ENCODE data around the gene AKIP1. TPM values are rescaled to one million over a fixed set of nuclear protein-coding genes. Genes with fewer than 3 reads are reported as not detected.

AKIP1 gene
- polyA plus RNA-seq, 3 donors, result 8.7 to 18.9 (median 18.7) TPM

- Mint-ChIP-seq H3K4me3 (no peak overlapping the region), H3K36me3 (peaks cover 13 to 32% of the 10 kb centered on the region in 2 donors), H3K4me1 (peaks cover 4% of the 10 kb centered on the region), H3K9me3 (peaks cover 0 to 2% (median 0%) of the 10 kb centered on the region in 7 donors), H3K27ac (peak overlapping the region in 2 of 7 donors; percentile 13 to 70), H3K27me3 (ENCODE audit: low read depth in 3 of 3) (peaks cover 0 to 3% (median 0%) of the 10 kb centered on the region in 3 donors)
- H3K9ac ChIP-seq (ENCODE audit: insufficient read depth, low read length, poor library complexity, severe bottlenecking), result no peak overlapping the region
- H3K36me3 ChIP-seq (replicated peaks in 1 of 2; ENCODE audit: control insufficient read depth in 1 of 2, insufficient read depth in 2 of 2, low read length in 2 of 2), result peaks cover 6 to 27% of the 10 kb centered on the region in 2 donors
- H3K4me1 ChIP-seq (ENCODE audit: control insufficient read depth in 1 of 2, insufficient read depth in 2 of 2, low read length in 2 of 2), result no peaks in the 10 kb centered on the region
- no peak overlapping the region for H3K4me3 ChIP-seq (replicated peaks in 1 of 3; ENCODE audit: low read depth in 2 of 3, low read length in 3 of 3)
- H3K4me2 ChIP-seq (replicated peaks; ENCODE audit: extremely low read depth, low read length, poor library complexity, severe bottlenecking), result no peak overlapping the region
- H4K20me1 ChIP-seq (ENCODE audit: insufficient read depth, low read length), result no peaks in the 10 kb centered on the region
- H3K27ac ChIP-seq (ENCODE audit: low read depth in 1 of 2, low read length in 2 of 2), result no peak overlapping the region
- intact Hi-C loops (cut with micrococcal nuclease), result no loop called here
- TF ChIP-seq CTCF (IDR thresholded peaks at IDR 0.05), result no peak
- WGBS (ENCODE audit: insufficient coverage), result 92% methylated on average over 5 of the region's 5 CpGs
- H3K79me2 ChIP-seq (ENCODE audit: insufficient read depth, low read length), result no peaks in the 10 kb centered on the region
- no peaks in the 10 kb centered on the region for H3K27me3 ChIP-seq (ENCODE audit: control insufficient read depth in 2 of 2, insufficient read depth in 2 of 2, low read length in 2 of 2)
- no peak for DNase-seq
- no peak overlapping the region for H2AFZ ChIP-seq (ENCODE audit: insufficient read depth, low read depth, low read length, poor library complexity, severe bottlenecking)
- H3K9me3 ChIP-seq (replicated peaks in 1 of 2; ENCODE audit: control insufficient read depth in 1 of 2, insufficient read depth in 1 of 2, low read length in 2 of 2), result no peaks in the 10 kb centered on the region
These were observed 15.2 kb downstream of the AKIP1 start for GRCh38 chr11:8926236-8926635.

- H3K36me3 ChIP-seq (replicated peaks in 1 of 2; ENCODE audit: control insufficient read depth in 1 of 2, insufficient read depth in 2 of 2, low read length in 2 of 2), result peaks cover 6 to 17% of the 10 kb centered on the region in 2 donors
These were observed 16.2 kb downstream of the AKIP1 start for GRCh38 chr11:8927233-8927632.

More at GRCh38 chr11:8927233-8927632, 16.2 kb downstream of the AKIP1 start:
- no peak overlapping the region for H3K4me3 Mint-ChIP-seq
- intact Hi-C loops (cut with micrococcal nuclease), result no loop called here
- DNase-seq, result no peak
- Histone ChIP-seq H4K20me1 (ENCODE audit: insufficient read depth, low read length) (no peaks in the 10 kb centered on the region), H3K79me2 (ENCODE audit: insufficient read depth, low read length) (no peaks in the 10 kb centered on the region), H3K27ac (ENCODE audit: low read depth in 1 of 2, low read length in 2 of 2) (no peak overlapping the region), H3K9ac (ENCODE audit: insufficient read depth, low read length, poor library complexity, severe bottlenecking) (no peak overlapping the region), H3K4me1 (ENCODE audit: control insufficient read depth in 1 of 2, insufficient read depth in 2 of 2, low read length in 2 of 2) (no peaks in the 10 kb centered on the region), H3K9me3 (replicated peaks in 1 of 2; ENCODE audit: control insufficient read depth in 1 of 2, insufficient read depth in 1 of 2, low read length in 2 of 2) (no peaks in the 10 kb centered on the region), H3K4me3 (replicated peaks in 1 of 3; ENCODE audit: low read depth in 2 of 3, low read length in 3 of 3) (no peak overlapping the region), H2AFZ (ENCODE audit: insufficient read depth, low read depth, low read length, poor library complexity, severe bottlenecking) (no peak overlapping the region), H3K27me3 (ENCODE audit: control insufficient read depth in 2 of 2, insufficient read depth in 2 of 2, low read length in 2 of 2) (no peaks in the 10 kb centered on the region), H3K4me2 (replicated peaks; ENCODE audit: extremely low read depth, low read length, poor library complexity, severe bottlenecking) (no peak overlapping the region)
- peaks cover 0 to 3% (median 0%) of the 10 kb centered on the region in 3 donors for H3K27me3 Mint-ChIP-seq (ENCODE audit: low read depth in 3 of 3)
- WGBS (ENCODE audit: insufficient coverage), result 83% methylated on average over 5 of the region's 5 CpGs
- TF ChIP-seq CTCF (IDR thresholded peaks at IDR 0.05), result no peak
- peaks cover 9 to 22% of the 10 kb centered on the region in 2 donors for H3K36me3 Mint-ChIP-seq
- H3K27ac Mint-ChIP-seq, result no peak overlapping the region
- peaks cover 0 to 2% (median 0%) of the 10 kb centered on the region in 7 donors for H3K9me3 Mint-ChIP-seq
- H3K4me1 Mint-ChIP-seq, result peaks cover 4% of the 10 kb centered on the region

All from CD14-positive monocyte (primary cell).